ENCODE results near the gene TRIM33.

GRCh38 chr1:114455102-114455785, 55.8 kb downstream of the TRIM33 start:
- no peak for TF ChIP-seq CTCF (IDR thresholded peaks at IDR 0.05; ENCODE audit: low read depth, low read length, poor library complexity, severe bottlenecking)
- no peak for TF ChIP-seq EZH2phosphoT487 (IDR thresholded peaks at IDR 0.05; ENCODE audit: borderline replicate concordance, low read length)

All from DOHH2 (cell line).